GM10266 (cell line): ENCODE results near the gene UBAP2.

Experiments used
- DNase-seq: peaks from one replicate; pipeline ENCODE4 v3.0.0; 2012; ENCODE audit errors: extremely low spot score
- TF ChIP-seq, protein P1 (sequence below): IDR thresholded peaks from 2 replicates; pipeline ENCODE4 v1.5.1; 2012; ENCODE audit warnings: mild to moderate bottlenecking, low read depth; ENCODE audit not compliant: control insufficient read depth, insufficient read depth; ENCODE audit errors: missing control alignments

UBAP2 gene, protein sequence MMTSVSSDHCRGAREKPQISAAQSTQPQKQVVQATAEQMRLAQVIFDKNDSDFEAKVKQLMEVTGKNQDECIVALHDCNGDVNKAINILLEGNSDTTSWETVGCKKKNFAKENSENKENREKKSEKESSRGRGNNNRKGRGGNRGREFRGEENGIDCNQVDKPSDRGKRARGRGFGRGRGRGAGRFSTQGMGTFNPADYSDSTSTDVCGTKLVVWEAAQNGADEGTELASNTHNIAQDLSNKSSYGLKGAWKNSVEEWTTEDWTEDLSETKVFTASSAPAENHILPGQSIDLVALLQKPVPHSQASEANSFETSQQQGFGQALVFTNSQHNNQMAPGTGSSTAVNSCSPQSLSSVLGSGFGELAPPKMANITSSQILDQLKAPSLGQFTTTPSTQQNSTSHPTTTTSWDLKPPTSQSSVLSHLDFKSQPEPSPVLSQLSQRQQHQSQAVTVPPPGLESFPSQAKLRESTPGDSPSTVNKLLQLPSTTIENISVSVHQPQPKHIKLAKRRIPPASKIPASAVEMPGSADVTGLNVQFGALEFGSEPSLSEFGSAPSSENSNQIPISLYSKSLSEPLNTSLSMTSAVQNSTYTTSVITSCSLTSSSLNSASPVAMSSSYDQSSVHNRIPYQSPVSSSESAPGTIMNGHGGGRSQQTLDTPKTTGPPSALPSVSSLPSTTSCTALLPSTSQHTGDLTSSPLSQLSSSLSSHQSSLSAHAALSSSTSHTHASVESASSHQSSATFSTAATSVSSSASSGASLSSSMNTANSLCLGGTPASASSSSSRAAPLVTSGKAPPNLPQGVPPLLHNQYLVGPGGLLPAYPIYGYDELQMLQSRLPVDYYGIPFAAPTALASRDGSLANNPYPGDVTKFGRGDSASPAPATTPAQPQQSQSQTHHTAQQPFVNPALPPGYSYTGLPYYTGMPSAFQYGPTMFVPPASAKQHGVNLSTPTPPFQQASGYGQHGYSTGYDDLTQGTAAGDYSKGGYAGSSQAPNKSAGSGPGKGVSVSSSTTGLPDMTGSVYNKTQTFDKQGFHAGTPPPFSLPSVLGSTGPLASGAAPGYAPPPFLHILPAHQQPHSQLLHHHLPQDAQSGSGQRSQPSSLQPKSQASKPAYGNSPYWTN

DNA sequence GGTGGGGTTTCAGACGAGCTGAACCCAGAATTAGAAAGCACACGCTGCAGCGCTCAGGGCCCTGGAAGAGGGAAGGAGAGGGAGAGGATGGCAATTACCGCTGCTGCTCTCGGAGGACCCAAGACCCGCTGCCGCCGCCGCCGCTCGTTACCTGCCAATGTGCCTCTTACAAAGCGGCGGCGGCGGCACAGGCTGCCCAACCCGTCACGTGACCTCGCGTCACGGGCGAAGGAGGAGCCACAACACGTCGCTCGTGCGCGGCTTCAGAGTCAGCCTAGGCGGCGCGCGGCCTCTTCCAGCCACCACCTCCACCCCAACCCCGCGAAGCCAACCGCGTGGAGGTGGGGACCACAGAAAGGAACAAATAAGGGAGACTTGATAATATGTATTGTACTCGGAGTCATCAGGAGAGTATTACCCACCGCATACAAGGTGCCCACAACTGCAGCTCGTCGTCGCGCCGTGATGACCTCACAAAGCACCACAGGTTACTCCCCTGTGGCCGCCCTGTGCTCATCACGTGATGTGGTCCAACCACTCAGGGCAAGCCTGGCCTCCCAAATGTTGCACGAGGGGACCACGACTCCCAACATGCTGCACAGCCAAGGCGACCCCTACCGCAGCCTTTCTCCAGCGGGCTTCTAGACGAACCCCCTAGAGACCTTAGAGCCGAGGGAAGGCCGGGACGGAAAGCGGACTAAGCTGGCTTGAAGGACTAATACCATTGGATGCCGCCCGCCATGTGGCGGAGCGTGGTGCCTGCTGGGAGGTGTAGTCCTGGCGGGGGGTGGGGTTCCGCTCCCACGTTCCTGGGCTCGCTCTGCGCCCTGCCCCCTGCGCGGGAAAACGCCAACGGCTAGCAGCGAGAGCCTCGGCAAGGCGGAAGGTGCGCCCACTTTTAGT is at the start of gene UBAP2:
Gene UBAP2 (minus strand): TSS at position 161 of the 903 bp plus-strand sequence. CDS start 31,739 bp downstream, outside the sequence.
- TF ChIP-seq, protein P1, sequence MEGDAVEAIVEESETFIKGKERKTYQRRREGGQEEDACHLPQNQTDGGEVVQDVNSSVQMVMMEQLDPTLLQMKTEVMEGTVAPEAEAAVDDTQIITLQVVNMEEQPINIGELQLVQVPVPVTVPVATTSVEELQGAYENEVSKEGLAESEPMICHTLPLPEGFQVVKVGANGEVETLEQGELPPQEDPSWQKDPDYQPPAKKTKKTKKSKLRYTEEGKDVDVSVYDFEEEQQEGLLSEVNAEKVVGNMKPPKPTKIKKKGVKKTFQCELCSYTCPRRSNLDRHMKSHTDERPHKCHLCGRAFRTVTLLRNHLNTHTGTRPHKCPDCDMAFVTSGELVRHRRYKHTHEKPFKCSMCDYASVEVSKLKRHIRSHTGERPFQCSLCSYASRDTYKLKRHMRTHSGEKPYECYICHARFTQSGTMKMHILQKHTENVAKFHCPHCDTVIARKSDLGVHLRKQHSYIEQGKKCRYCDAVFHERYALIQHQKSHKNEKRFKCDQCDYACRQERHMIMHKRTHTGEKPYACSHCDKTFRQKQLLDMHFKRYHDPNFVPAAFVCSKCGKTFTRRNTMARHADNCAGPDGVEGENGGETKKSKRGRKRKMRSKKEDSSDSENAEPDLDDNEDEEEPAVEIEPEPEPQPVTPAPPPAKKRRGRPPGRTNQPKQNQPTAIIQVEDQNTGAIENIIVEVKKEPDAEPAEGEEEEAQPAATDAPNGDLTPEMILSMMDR, result no peak

DNA sequence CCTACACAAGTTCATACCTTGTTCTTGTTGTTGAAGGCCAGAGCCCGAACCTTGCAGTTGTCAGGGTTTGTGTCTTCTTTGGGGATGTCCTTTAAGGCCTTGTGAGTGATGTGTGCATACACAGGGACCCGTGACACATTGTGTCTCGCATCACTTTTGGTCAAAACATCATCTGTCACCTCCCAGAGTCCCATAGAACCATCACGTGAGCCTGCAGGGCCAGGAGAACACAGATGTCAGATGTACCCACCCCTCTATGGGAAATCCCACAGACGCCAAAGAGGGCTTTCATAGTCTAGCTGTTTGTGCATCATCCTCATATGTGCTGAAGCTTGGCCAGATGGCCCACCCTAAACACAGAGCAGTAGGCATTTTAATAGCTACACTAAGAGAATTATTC is 49.6 kb upstream of the UBAP2 start:
- TF ChIP-seq, protein P1, result no peak
- peak; percentile 22 for DNase-seq

More for the DNA sequence above, at the start of gene UBAP2:
- peak; percentile 90 for DNase-seq

DNA sequence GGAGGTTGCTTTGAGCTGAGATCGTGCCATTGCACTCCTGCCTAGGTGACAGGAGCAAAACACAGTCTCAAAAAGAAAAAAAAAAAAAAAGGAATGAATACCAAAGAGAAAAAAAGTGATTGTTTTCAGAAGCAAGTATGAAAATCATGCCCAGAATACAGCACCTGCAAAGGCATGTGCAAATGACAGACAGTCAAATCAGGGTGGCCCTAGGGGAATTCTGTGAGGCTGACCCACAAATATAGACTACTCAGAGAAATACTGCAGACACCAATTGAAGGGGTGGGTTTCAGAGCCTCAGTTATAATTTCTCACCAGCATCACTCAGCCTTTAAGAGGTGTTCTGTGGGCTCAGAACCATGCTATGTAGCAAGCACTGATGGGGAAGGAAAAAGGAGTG is 49.2 kb upstream of the UBAP2 start:
- no peak for DNase-seq
- TF ChIP-seq, protein P1, result no peak

DNA sequence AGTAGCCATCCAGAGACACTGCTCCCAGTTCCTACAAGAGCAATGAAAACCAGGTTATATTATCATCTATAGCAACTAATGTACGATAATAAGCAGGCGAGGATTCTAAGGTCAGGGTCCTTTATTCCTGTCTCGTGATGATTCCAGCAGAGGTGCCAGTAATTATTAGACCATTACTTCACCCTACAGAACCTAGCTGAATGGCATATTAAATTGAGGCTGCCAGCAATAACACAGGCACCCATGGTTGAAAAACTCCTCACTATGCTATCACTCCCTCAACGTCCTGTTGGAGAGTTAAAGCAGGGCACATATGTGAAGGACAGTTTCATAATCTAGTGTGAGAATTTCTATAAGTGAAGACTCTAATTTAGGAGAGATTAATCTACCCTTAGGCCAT is 48.1 kb upstream of the UBAP2 start:
- no peak for DNase-seq
- TF ChIP-seq, protein P1, result no peak

DNA sequence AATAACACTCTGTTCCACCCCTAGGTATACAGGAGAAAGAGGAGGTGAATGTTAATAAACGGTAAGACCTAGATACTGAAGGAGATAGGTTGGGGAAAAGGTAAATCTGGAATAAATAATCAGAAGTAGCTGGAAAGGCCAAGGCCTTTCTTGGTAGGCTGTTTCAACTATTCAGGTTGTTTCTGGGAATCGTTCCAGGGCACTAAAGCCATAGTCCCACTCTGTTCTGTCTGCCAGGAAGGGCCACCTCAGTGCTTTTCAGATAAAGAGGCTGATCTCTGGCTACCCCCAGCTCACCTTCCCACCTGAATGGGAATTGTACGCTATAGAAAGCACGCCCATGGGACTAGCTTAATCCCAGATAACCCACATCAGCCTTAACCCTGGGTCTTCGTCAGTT is 44.9 kb upstream of the UBAP2 start:
- TF ChIP-seq, protein P1, result no peak
- no peak for DNase-seq

DNA sequence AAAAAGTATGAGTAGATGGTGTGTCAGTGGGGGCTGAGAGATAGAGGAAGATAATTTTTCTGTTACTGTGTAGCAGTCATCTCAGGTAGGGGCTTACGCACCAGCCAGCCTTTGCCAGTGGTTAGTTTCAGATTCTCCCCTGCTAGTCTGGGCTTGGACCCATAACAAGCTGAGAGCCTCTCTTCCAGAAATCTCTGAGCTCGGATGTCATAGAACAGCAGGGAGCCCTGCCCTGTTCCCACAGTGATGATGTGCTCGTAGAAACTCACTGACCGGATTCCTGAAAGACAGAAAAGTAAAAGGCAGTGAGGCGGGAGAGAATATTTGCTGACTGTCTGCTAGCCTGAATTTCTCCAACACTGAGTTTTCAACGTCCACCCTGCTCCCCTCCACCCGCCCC is 40.6 kb upstream of the UBAP2 start:
- DNase-seq, result no peak
- TF ChIP-seq, protein P1, result no peak
